Measurements from ENCODE around the gene AKT1.

AKT1 gene

GRCh38 chr14:104800015-104800770 lies 4.6 kb upstream of the AKT1 start:
- no peak for DNase-seq

- peak; percentile 69 for DNase-seq
Measured at GRCh38 chr14:104799244-104800014, 3.9 kb upstream of the AKT1 start.

GRCh38 chr14:104798300-104799243 lies 3.0 kb upstream of the AKT1 start:
- DNase-seq: no peak

- no peak for DNase-seq
Measured at GRCh38 chr14:104797115-104798044, 1.8 kb upstream of the AKT1 start.

- no peak for DNase-seq
Measured at GRCh38 chr14:104796687-104797081, 1.1 kb upstream of the AKT1 start.

- no peak for DNase-seq
Measured at GRCh38 chr14:104795781-104796686, 486 bp upstream of the AKT1 start.

- DNase-seq: peak; percentile 58
Measured at GRCh38 chr14:104794631-104794992, 936 bp downstream of the AKT1 start.

- no peak for DNase-seq
Measured at GRCh38 chr14:104794099-104794498, 1.4 kb downstream of the AKT1 start.

- DNase-seq: no peak
Measured at GRCh38 chr14:104793703-104793959, 1.9 kb downstream of the AKT1 start.

- no peak for DNase-seq
Measured at GRCh38 chr14:104792945-104793702, 2.4 kb downstream of the AKT1 start.

GRCh38 chr14:104792101-104792884 lies 3.3 kb downstream of the AKT1 start:
- DNase-seq: no peak

GRCh38 chr14:104791425-104791824 lies 4.1 kb downstream of the AKT1 start:
- DNase-seq: no peak

GRCh38 chr14:104789752-104790743 lies 5.5 kb downstream of the AKT1 start:
- DNase-seq: no peak

GRCh38 chr14:104788873-104789663 lies 6.5 kb downstream of the AKT1 start:
- DNase-seq: no peak

GRCh38 chr14:104788161-104788818 lies 7.3 kb downstream of the AKT1 start:
- no peak for DNase-seq

- DNase-seq: no peak
Measured at GRCh38 chr14:104787736-104788135, 7.8 kb downstream of the AKT1 start.
